Superior temporal gyrus (tissue), 1 donor: ENCODE results near the gene MBD3.
"Not testable (repeated sequence)": the region's sequence is repeated elsewhere in the genome, so short reads cannot be mapped to it uniquely, and the experiment has no call there.

Source experiments
- DNase-seq: peaks from one replicate; pipeline ENCODE4 v3.0.0-alpha.2; 2016; ENCODE audit errors: extremely low spot score

The MBD3 gene

GRCh38 chr19:1540365-1540925 is 52.2 kb downstream of the MBD3 start:
- peak; percentile 20 for DNase-seq

GRCh38 chr19:1539749-1540148 is 52.9 kb downstream of the MBD3 start:
- DNase-seq, result not testable (repeated sequence)

DNA sequence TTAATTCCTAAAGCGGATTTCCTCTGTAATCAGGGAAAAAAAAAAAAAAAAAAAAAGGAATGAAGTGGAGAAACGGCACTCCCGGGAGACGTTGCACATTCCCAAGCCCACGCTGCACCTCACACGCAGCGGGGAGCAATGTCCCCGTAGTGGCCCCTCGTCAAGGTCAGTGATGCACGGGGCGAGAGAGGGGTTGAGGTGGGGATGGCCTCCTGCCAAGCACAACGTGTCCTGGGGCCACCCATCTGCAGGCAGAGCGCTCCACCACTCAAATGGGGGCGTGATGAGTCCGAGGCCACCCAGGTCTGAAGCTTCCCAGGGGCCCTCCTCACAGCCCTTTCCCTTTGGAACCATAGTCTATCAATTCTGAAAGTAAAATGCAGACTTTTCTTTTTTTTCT is 53.7 kb downstream of the MBD3 start:
- no peak for DNase-seq

- not testable (repeated sequence) for DNase-seq
Observed at GRCh38 chr19:1535699-1536098, 57.0 kb downstream of the MBD3 start.

GRCh38 chr19:1534972-1535371 is 57.7 kb downstream of the MBD3 start:
- DNase-seq, result no peak

GRCh38 chr19:1533510-1534150 is 59.0 kb downstream of the MBD3 start:
- DNase-seq, result no peak

GRCh38 chr19:1532003-1532402 is 60.7 kb downstream of the MBD3 start:
- DNase-seq, result no peak

GRCh38 chr19:1531587-1531986 is 61.1 kb downstream of the MBD3 start:
- no peak for DNase-seq

GRCh38 chr19:1530856-1531255 is 61.8 kb downstream of the MBD3 start:
- not testable (repeated sequence) for DNase-seq

GRCh38 chr19:1529430-1529816 is 63.2 kb downstream of the MBD3 start:
- DNase-seq, result no peak

- no peak for DNase-seq
Observed at GRCh38 chr19:1528596-1529429, 63.9 kb downstream of the MBD3 start.

- no peak for DNase-seq
Observed at GRCh38 chr19:1527650-1528309, 64.9 kb downstream of the MBD3 start.

DNA sequence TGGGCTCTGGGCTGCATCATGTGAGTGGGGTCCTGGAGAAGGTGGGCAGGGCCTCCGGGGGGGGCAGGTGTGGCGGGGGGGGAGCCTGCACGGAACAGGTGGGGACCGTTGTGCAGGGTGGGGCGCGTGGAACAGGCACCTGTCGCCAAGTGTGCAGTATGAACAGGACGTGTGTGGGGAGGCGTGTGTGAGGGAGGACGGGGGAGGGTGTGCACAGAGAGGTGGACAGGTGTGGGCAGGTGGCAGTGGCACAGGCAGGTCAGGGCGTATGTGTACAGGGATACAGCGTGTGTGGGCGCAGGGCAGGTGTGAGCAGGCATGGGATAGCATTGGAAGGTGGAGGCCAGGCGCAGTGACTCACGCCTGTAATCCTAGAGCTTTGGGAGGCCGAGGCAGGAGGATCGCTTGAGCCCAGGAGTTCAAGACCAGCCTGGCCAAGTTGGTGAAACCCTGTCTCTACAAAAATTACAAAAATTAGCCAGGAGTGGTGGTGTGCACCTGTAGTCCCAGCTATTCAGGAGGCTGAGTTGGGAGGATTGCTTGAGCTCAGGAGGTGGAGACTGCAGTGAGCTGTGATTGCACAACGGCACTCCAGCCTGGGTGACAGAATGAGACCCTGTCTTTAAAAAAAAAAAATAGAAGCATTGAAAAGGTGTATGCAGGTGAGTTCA is 65.6 kb downstream of the MBD3 start:
- DNase-seq, result no peak

- DNase-seq, result no peak
Observed at GRCh38 chr19:1526066-1526778, 66.4 kb downstream of the MBD3 start.

- no peak for DNase-seq
Observed at GRCh38 chr19:1525343-1525742, 67.3 kb downstream of the MBD3 start.

DNA sequence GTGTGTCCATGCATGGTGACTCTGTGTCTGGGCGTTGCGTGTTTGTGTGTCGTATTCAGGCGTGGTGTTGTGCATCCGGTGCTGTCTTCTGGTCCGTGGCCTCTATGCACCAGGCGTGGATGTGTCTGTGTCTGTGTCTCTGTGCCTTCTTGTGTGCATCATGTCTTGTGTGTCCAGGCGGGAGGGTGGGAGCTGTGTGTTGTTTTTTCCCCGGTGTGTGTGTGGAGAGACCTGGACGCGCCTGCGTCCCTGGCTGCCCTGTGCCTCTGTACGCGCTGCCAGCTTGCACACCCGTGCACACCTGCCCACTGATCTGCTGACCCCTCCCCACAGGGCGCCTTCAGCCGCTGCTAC is 67.7 kb downstream of the MBD3 start:
- DNase-seq, result no peak

DNA sequence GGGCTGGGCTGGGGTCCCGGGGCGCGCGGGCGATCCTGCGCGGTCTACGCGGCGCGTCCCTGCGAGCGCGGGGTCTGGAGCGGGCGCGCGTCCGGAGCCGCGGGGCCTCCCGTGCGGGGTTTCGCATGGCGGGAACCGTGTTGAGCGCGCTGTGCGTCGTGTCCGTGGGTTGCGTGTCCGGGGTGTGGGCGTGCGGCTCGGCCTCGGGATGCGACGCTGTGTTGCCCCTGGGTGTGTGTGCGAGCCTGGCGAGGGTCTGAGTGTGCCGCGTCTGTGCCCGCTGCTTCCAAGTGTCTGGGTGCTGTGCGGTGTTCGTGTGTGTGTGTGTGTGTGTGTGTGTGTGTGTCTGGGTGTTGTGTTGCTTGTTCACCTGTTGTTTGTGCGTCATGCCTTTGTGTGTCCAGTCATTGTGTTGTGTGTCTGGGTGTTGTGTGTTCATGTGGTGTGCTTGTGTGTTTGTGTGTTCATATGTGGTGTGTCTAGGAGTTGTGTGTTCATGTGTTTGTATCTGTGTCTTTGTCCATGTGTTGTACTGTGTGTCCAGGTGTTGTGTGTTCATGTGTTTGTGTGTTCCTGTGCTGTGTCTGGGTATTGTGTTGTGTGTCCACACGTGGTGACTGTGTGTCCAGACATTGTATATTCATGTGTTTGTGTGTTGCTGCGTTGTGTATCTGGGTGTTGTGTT is 68.2 kb downstream of the MBD3 start:
- no peak for DNase-seq
